ENCODE measurements around the gene SPO11.

GRCh38 chr20:57310821-57311514 is 18.6 kb upstream of the SPO11 start:
- no peak for TF ChIP-seq SUZ12 (IDR thresholded peaks at IDR 0.05; ENCODE audit: extremely low read depth, insufficient read depth, insufficient read length)
- no peak for TF ChIP-seq ZNF274 (IDR thresholded peaks at IDR 0.05; ENCODE audit: low read depth, low read length)

Measured in NT2/D1 (cell line).